Uterus (tissue), 4 donors: ENCODE results near the gene NOTCH3. TPM values are rescaled to one million over a fixed set of nuclear protein-coding genes. Genes with fewer than 3 reads are reported as not detected.

Experiments
- DNase-seq, 2 donors: peaks; one replicate each; pipeline ENCODE4 v3.0.0-alpha.2; 2019 to 2020
- H3K27ac ChIP-seq, 2 donors: fragments of 200-600 bp; sonication (generic); 1 replicate in 1 of 2; 2 replicates in 1 of 2; pipeline ENCODE4 v1.5.1; 2016 to 2018
- H3K27me3 ChIP-seq, 2 donors: fragments of 200-600 bp; sonication (generic); one replicate each; pipeline ENCODE4 v1.5.1; 2018 to 2019; ENCODE audit warnings: control low read depth in 1 of 2
- H3K36me3 ChIP-seq, 2 donors: fragments of 200-600 bp; sonication (generic); one replicate each; pipeline ENCODE4 v1.5.1; 2019; ENCODE audit warnings: control low read depth in 1 of 2
- H3K4me1 ChIP-seq, 2 donors: fragments of 200-600 bp; sonication (generic); one replicate each; pipeline ENCODE4 v1.5.1; 2018 to 2019; ENCODE audit warnings: control low read depth in 1 of 2
- H3K4me3 ChIP-seq, 2 donors: fragments of 200-600 bp; sonication (generic); 1 replicate in 1 of 2; 2 replicates in 1 of 2; pipeline ENCODE4 v1.5.1; 2018 to 2019; ENCODE audit warnings: mild to moderate bottlenecking in 1 of 2
- H3K9me3 ChIP-seq, 2 donors: fragments of 200-600 bp; sonication (generic); one replicate each; pipeline ENCODE4 v1.5.1; 2019; ENCODE audit warnings: control low read depth in 1 of 2
- POLR2A ChIP-seq, 2 donors: fragments of 450-650 bp; IDR thresholded peaks; one replicate each; pipeline ENCODE4 v1.6.1; 2016; ENCODE audit warnings: antibody characterized with exemption in 2 of 2, mild to moderate bottlenecking in 1 of 2, moderate library complexity in 1 of 2
- intact Hi-C: fragments of 100-400 bp; cut with DNase I; formaldehyde crosslinking; loops from one replicate; pipeline ENCODE4 v1.15.1; 2023; ENCODE audit warnings: low total_unique reads
- total RNA-seq, 4 donors: library from RNA; depleted of rRNA in 3 of 4; stranded (reverse); fragments of >200 nt in 3 of 4; gene quantifications; one replicate each; pipeline versions ENCODE4 v1.1.0 to v1.2.4, GENCODE V29; 2014 to 2023
- TF ChIP-seq, protein P1 (sequence below), 4 experiments: fragments of 200-600 bp in 2 of 4; fragments of 450-650 bp in 2 of 4; sonication (generic) in 2 of 4; IDR thresholded peaks; one replicate each; pipeline ENCODE4 v1.5.1; 2016 to 2019; ENCODE audit warnings: antibody characterized with exemption in 4 of 4, mild to moderate bottlenecking in 2 of 4, moderate library complexity in 1 of 4
- donor health status: DM: yes; HTN: yes; CAD: no.

The NOTCH3 gene
- total RNA-seq, 4 donors from 2014 or later: 9.4 to 166 (median 96.9) TPM

DNA sequence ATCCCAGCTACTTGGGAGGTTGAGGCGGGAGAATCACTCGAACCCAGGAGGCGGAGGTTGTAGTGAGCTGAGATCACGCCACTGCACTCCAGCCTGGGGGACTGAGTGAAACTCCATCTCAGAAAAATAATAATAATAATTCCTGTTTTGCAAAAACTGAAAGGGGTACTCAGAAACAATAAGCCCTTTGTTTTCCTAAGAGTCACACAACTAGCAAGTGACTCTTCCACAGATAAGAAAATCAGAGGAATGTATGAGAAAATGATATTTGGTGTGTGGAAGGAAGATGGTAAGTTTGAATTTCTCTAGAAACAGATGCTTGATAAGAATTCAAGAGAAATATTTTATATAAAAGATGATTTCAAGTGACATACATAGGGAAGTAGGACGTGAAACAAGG lies 58.5 kb downstream of the NOTCH3 start:
- Histone ChIP-seq H3K9me3 (no peaks in the 10 kb centered on the region), H3K27ac (no peak overlapping the region), H3K36me3 (no peaks in the 10 kb centered on the region), H3K27me3 (no peaks in the 10 kb centered on the region), H3K4me3 (no peak overlapping the region), H3K4me1 (no peaks in the 10 kb centered on the region)
- DNase-seq: no peak
- TF ChIP-seq, protein P1, sequence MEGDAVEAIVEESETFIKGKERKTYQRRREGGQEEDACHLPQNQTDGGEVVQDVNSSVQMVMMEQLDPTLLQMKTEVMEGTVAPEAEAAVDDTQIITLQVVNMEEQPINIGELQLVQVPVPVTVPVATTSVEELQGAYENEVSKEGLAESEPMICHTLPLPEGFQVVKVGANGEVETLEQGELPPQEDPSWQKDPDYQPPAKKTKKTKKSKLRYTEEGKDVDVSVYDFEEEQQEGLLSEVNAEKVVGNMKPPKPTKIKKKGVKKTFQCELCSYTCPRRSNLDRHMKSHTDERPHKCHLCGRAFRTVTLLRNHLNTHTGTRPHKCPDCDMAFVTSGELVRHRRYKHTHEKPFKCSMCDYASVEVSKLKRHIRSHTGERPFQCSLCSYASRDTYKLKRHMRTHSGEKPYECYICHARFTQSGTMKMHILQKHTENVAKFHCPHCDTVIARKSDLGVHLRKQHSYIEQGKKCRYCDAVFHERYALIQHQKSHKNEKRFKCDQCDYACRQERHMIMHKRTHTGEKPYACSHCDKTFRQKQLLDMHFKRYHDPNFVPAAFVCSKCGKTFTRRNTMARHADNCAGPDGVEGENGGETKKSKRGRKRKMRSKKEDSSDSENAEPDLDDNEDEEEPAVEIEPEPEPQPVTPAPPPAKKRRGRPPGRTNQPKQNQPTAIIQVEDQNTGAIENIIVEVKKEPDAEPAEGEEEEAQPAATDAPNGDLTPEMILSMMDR (IDR thresholded peaks at IDR 0.05): no peak
- no peak for TF ChIP-seq POLR2A (IDR thresholded peaks at IDR 0.05)
- intact Hi-C loops: no loop called here

DNA sequence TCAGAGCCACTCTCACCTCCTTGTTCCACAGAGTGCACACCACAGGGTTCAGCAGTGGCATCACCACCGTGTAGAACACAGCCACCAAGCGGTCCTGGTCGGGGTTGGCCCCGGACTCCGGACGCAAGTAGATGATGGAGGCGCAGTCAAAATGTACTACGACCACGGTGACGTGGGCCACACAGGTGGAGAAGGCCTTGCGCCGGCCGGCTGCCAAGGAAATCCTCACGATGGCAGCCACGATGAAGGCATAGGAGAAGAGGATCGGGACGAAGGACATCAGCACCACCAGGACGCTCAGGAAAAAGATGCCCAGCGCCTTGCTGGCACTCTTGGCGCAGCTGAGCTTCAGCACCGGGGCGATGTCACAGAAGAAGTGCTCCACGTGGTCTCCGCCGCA lies 59.7 kb downstream of the NOTCH3 start:
- Histone ChIP-seq H3K27ac (no peak overlapping the region), H3K36me3 (no peaks in the 10 kb centered on the region), H3K4me1 (no peaks in the 10 kb centered on the region), H3K4me3 (no peak overlapping the region), H3K9me3 (no peaks in the 10 kb centered on the region), H3K27me3 (no peaks in the 10 kb centered on the region)
- intact Hi-C loops: no loop called here
- TF ChIP-seq POLR2A (IDR thresholded peaks at IDR 0.05): no peak
- TF ChIP-seq, protein P1 (IDR thresholded peaks at IDR 0.05): no peak
- DNase-seq: no peak

DNA sequence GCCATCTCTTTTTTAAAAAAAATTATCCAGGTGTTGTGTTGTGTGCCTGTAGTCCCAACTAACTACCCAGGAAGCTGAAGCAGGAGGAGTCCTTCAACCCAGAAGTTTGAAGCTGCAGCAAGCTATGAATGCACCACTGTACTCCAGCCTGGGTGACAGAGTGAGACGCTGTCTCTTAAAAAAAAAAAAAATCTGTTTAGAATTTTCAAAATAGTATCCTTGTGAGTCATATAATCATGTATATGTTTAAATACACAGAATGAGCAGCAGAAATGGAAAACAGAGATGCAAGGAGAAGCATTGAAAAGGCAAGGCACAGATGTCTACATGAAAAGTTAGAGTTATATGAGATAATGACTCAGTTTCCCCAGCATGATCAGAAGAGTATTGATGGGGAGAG lies 62.4 kb downstream of the NOTCH3 start:
- no peak for DNase-seq
- TF ChIP-seq, protein P1 (IDR thresholded peaks at IDR 0.05): no peak
- H3K27me3 ChIP-seq: no peaks in the 10 kb centered on the region
- intact Hi-C loops: no loop called here
- H3K27ac ChIP-seq: no peak overlapping the region
- H3K9me3 ChIP-seq: no peaks in the 10 kb centered on the region
- no peak overlapping the region for H3K4me3 ChIP-seq
- H3K36me3 ChIP-seq: no peaks in the 10 kb centered on the region
- H3K4me1 ChIP-seq: no peaks in the 10 kb centered on the region

DNA sequence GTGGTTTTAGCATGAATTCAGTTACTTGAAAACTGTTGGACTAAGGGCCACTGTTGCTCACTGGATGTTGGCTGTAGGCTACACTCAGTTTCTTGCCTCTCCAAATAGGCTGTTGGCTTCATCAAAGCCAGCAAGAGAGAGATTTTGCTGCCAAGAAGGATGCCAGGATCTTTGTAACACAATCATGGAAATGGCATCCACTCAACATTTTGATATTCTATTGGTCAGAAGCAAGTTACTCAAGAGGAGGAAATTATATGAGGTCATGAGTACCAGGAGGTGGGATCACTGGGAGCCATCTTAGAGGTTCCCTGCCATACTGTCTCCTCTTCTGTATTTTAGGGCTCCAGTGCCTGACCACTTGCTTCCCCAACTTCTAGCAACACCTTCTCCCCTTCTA lies 63.0 kb downstream of the NOTCH3 start:
- no peak for DNase-seq
- no peak overlapping the region for H3K27ac ChIP-seq
- intact Hi-C loops: no loop called here

DNA sequence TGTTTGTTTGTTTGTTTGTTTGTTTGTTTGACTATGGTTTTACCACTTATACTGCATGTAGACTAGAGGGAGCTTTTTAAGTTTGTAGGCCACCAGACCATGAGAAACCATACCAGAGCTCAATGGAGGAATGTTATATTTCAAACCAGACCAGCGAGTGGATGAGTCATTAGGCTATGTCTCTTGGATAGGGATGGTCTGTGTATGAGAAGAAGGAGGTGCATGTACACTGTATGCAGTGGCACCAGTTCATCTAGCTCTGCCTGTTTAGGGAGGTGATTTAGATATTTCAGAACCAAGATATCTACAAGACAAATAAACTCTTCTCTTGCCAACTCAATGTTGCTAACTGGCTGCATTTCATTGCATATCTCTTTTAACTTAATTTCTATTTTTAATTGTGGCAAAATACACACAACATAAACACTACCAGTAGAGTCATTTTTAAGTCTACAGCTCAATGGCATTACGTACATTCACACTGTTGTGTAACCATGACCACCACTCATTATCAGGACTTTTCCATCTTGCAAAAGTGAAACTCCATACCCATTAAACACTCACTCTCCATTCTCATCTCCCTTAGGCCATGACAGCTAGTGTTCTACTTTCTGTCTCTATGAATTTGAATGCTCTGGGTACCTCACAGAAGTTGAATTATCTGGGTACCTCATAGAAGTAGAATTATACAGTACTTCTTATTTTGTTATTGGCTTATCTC lies 64.4 kb downstream of the NOTCH3 start:
- no peaks in the 10 kb centered on the region for H3K36me3 ChIP-seq
- intact Hi-C loops: no loop called here
- H3K4me1 ChIP-seq: no peaks in the 10 kb centered on the region
- no peaks in the 10 kb centered on the region for H3K9me3 ChIP-seq
- H3K27me3 ChIP-seq: no peaks in the 10 kb centered on the region
- DNase-seq: no peak
- H3K27ac ChIP-seq: no peak overlapping the region
- H3K4me3 ChIP-seq: no peak overlapping the region
- TF ChIP-seq, protein P1 (IDR thresholded peaks at IDR 0.05): no peak

More for the DNA sequence above, 63.0 kb downstream of the NOTCH3 start:
- H3K4me3 ChIP-seq: no peak overlapping the region
- no peaks in the 10 kb centered on the region for H3K9me3 ChIP-seq
- H3K36me3 ChIP-seq: no peaks in the 10 kb centered on the region
- H3K4me1 ChIP-seq: no peaks in the 10 kb centered on the region
- H3K27me3 ChIP-seq: no peaks in the 10 kb centered on the region
- TF ChIP-seq, protein P1 (IDR thresholded peaks at IDR 0.05): no peak
- TF ChIP-seq POLR2A (IDR thresholded peaks at IDR 0.05): no peak
